Measurements from ENCODE around the gene PDZD8.

GRCh38 chr10:117350909-117351308, 24.3 kb downstream of the PDZD8 start:
- TF ChIP-seq EZH2 (IDR thresholded peaks at IDR 0.05; ENCODE audit: insufficient read depth, poor library complexity, severe bottlenecking) (no peak), EZH2phosphoT487 (IDR thresholded peaks at IDR 0.05; ENCODE audit: insufficient read depth, low read depth) (no peak)

Measured in GM23248 (cell line).